Stimulated activated naive CD8-positive, alpha-beta T cell treated with anti-CD3 and anti-CD28 coated beads, Interleukin-15, Interleukin-2, amounts not matched to agents 100 U/mL and 50 U/mL, for 24 hours (primary cell): Measurements from ENCODE around the gene KCNIP4.
"Not testable (repeated sequence)": the region's sequence is repeated elsewhere in the genome, so short reads cannot be mapped to it uniquely, and the experiment has no call there.

Source experiments
- ATAC-seq: fragments of 150-1000 bp; cut with Tn5 transposase; one replicate; pipeline ENCODE4 v1.10.0; 2021
- DNase-seq: peaks from one replicate; pipeline ENCODE4 v3.0.0; 2021

The KCNIP4 gene

GRCh38 chr4:21352354-21352753 is 596.2 kb downstream of the KCNIP4 start:
- not testable (repeated sequence) for ATAC-seq, DNase-seq

GRCh38 chr4:21347142-21347541 is 601.4 kb downstream of the KCNIP4 start:
- DNase-seq: no peak
- no peak for ATAC-seq

- DNase-seq (no peak), ATAC-seq (no peak)
Measured at GRCh38 chr4:21327976-21328700, 620.4 kb downstream of the KCNIP4 start.

GRCh38 chr4:21320034-21320433 is 628.5 kb downstream of the KCNIP4 start:
- no peak for ATAC-seq
- no peak for DNase-seq

GRCh38 chr4:21307709-21308108 is 640.9 kb downstream of the KCNIP4 start:
- DNase-seq (no peak), ATAC-seq (no peak)

- no peak for ATAC-seq
- no peak for DNase-seq
Measured at GRCh38 chr4:21304540-21304887, 644.1 kb downstream of the KCNIP4 start.

GRCh38 chr4:21290562-21290961 is 658.0 kb downstream of the KCNIP4 start:
- DNase-seq (no peak), ATAC-seq (no peak)

- DNase-seq (no peak), ATAC-seq (no peak)
Measured at GRCh38 chr4:21276046-21276445, 672.5 kb downstream of the KCNIP4 start.

GRCh38 chr4:21271439-21272052 is 677.0 kb downstream of the KCNIP4 start:
- ATAC-seq (no peak), DNase-seq (no peak)

- DNase-seq: no peak
- no peak for ATAC-seq
Measured at GRCh38 chr4:21248331-21248730, 700.2 kb downstream of the KCNIP4 start.

- DNase-seq (no peak), ATAC-seq (no peak)
Measured at GRCh38 chr4:21242163-21242562, 706.4 kb downstream of the KCNIP4 start.

GRCh38 chr4:21226637-21227538 is 721.7 kb downstream of the KCNIP4 start:
- ATAC-seq (no peak), DNase-seq (no peak)

- ATAC-seq (no peak), DNase-seq (no peak)
Measured at GRCh38 chr4:21211846-21212245, 736.7 kb downstream of the KCNIP4 start.

- DNase-seq (no peak), ATAC-seq (no peak)
Measured at GRCh38 chr4:21209860-21210259, 738.7 kb downstream of the KCNIP4 start.

GRCh38 chr4:21205821-21206531 is 742.6 kb downstream of the KCNIP4 start:
- ATAC-seq (no peak), DNase-seq (no peak)

GRCh38 chr4:21203416-21203815 is 745.2 kb downstream of the KCNIP4 start:
- no peak for DNase-seq
- no peak for ATAC-seq

GRCh38 chr4:21202959-21203358 is 745.6 kb downstream of the KCNIP4 start:
- ATAC-seq: no peak
- DNase-seq: no peak

GRCh38 chr4:21198683-21199082 is 749.9 kb downstream of the KCNIP4 start:
- no peak for DNase-seq
- no peak for ATAC-seq

- no peak for ATAC-seq
- no peak for DNase-seq
Measured at GRCh38 chr4:21195682-21196081, 752.9 kb downstream of the KCNIP4 start.

- ATAC-seq: no peak
- DNase-seq: no peak
Measured at GRCh38 chr4:21192367-21192766, 756.2 kb downstream of the KCNIP4 start.

- ATAC-seq (no peak), DNase-seq (no peak)
Measured at GRCh38 chr4:21191317-21191716, 757.3 kb downstream of the KCNIP4 start.

GRCh38 chr4:21184788-21185187 is 763.8 kb downstream of the KCNIP4 start:
- ATAC-seq (no peak), DNase-seq (no peak)
